GM06990 (cell line): ENCODE data around the gene CCKAR.

Experiments
- DNase-seq: peaks from one replicate; pipeline ENCODE4 v3.0.0-alpha.2; 2011; ENCODE audit not compliant: insufficient read length; ENCODE audit errors: extremely low read depth
- H3K27me3 ChIP-seq: replicated peaks from 2 replicates; pipeline ENCODE4 v1.6.0; 2011; ENCODE audit warnings: low read length; ENCODE audit not compliant: control insufficient read depth, insufficient read depth
- H3K36me3 ChIP-seq: 2 replicates; pipeline ENCODE4 v1.5.1; 2011; ENCODE audit warnings: low read length; ENCODE audit not compliant: control insufficient read depth, insufficient read depth
- H3K4me3 ChIP-seq: replicated peaks from 2 replicates; pipeline ENCODE4 v1.5.1; 2011; ENCODE audit warnings: low read depth, mild to moderate bottlenecking, control low read depth, low read length
- CTCF ChIP-seq: IDR thresholded peaks from 2 replicates; pipeline ENCODE4 v1.5.1; 2011; ENCODE audit warnings: low read length, control low read depth, mild to moderate bottlenecking, inconsistent platforms; ENCODE audit not compliant: insufficient read depth, poor library complexity, severe bottlenecking

The CCKAR gene

GRCh38 chr4:26478330-26478729 lies 12.0 kb downstream of the CCKAR start:
- no peaks in the 10 kb centered on the region for H3K27me3 ChIP-seq
- H3K36me3 ChIP-seq, result no peaks in the 10 kb centered on the region
- no peak for TF ChIP-seq CTCF
- no peak overlapping the region for H3K4me3 ChIP-seq
- no peak for DNase-seq

GRCh38 chr4:26476545-26476944 lies 13.7 kb downstream of the CCKAR start:
- H3K4me3 ChIP-seq, result no peak overlapping the region
- no peak for TF ChIP-seq CTCF
- no peaks in the 10 kb centered on the region for H3K36me3 ChIP-seq
- no peaks in the 10 kb centered on the region for H3K27me3 ChIP-seq
- no peak for DNase-seq

- H3K36me3 ChIP-seq, result no peaks in the 10 kb centered on the region
- no peak overlapping the region for H3K4me3 ChIP-seq
- DNase-seq, result no peak
- no peaks in the 10 kb centered on the region for H3K27me3 ChIP-seq
- no peak for TF ChIP-seq CTCF
Observed at GRCh38 chr4:26475716-26476115, 14.6 kb downstream of the CCKAR start.

GRCh38 chr4:26474551-26474950 lies 15.7 kb downstream of the CCKAR start:
- no peak overlapping the region for H3K4me3 ChIP-seq
- no peak for DNase-seq
- no peaks in the 10 kb centered on the region for H3K36me3 ChIP-seq
- H3K27me3 ChIP-seq, result no peaks in the 10 kb centered on the region
- TF ChIP-seq CTCF, result no peak

DNA sequence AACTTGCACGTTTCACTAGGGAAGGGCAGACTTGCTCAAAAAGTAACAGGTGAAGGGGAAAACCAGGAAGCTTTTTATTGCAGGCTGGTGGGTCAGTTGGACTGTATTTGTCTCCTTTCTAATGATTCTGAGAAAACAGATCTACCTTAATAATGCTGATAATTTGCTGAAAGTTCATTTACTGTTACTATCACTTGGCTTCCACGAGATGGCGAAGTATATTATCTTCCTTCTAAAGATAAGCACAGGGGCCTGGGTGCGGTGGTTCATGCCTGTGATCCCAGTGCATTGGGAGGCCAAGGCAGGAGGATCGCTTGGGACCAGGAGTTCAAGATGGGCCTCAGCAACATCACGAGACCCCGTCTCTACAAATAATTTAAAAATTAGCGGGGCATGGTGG lies 16.4 kb downstream of the CCKAR start:
- TF ChIP-seq CTCF, result no peak
- DNase-seq, result no peak

GRCh38 chr4:26471890-26472289 lies 18.4 kb downstream of the CCKAR start:
- no peak for DNase-seq
- H3K27me3 ChIP-seq, result no peaks in the 10 kb centered on the region; the same call in none of the 2 replicates
- no peak overlapping the region for H3K4me3 ChIP-seq
- no peaks in the 10 kb centered on the region for H3K36me3 ChIP-seq
- TF ChIP-seq CTCF, result no peak

More for the DNA sequence above, 16.4 kb downstream of the CCKAR start:
- no peak overlapping the region for H3K4me3 ChIP-seq
- no peaks in the 10 kb centered on the region for H3K27me3 ChIP-seq
- H3K36me3 ChIP-seq, result no peaks in the 10 kb centered on the region
